GM21529 (cell line): ENCODE results near the gene LDLRAD4.

ENCODE experiments used
- ATAC-seq: cut with Tn5 transposase; IDR thresholded peaks from one replicate; pipeline ENCODE4 v1.9.1; 2021; ENCODE audit not compliant: unreplicated experiment

Gene LDLRAD4

GRCh38 chr18:13579874-13580273 lies 361.3 kb downstream of the LDLRAD4 start:
- ATAC-seq = no peak

- no peak for ATAC-seq
Observed at GRCh38 chr18:13580351-13580750, 361.8 kb downstream of the LDLRAD4 start.

- no peak for ATAC-seq
Observed at GRCh38 chr18:13580991-13581390, 362.4 kb downstream of the LDLRAD4 start.

DNA sequence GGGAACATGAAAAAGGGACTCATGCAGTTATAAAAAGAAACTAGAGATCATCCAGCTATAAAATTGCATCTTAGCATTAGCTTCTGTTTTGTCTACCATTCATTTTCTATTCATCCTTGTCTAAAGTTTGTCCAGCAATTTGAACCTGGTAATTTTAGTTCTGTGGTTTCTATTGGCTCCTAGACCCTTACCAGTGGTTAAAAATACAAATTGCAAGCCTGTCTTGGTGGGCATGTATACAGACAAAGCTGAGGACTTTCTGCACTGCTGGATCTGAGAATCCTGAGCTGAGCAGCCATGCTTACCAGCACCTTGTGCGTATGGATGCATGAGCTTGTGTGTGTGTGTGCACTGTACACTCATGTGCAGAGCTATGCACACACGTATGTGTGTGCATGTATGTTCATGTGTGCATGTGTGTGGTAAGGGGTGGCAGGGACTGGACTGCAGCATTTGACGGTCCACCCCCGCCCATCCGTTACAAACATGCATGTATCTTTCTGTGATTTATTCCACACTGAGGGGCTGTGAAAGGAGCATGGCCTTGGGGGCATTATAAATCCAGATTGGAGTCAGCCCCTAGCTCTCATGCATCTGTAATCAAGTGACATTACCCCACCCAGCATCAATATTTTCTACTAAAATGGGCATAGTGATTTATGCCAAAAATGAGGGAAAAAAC lies 363.1 kb downstream of the LDLRAD4 start:
- no peak for ATAC-seq

GRCh38 chr18:13582178-13582670 lies 363.7 kb downstream of the LDLRAD4 start:
- ATAC-seq = no peak

DNA sequence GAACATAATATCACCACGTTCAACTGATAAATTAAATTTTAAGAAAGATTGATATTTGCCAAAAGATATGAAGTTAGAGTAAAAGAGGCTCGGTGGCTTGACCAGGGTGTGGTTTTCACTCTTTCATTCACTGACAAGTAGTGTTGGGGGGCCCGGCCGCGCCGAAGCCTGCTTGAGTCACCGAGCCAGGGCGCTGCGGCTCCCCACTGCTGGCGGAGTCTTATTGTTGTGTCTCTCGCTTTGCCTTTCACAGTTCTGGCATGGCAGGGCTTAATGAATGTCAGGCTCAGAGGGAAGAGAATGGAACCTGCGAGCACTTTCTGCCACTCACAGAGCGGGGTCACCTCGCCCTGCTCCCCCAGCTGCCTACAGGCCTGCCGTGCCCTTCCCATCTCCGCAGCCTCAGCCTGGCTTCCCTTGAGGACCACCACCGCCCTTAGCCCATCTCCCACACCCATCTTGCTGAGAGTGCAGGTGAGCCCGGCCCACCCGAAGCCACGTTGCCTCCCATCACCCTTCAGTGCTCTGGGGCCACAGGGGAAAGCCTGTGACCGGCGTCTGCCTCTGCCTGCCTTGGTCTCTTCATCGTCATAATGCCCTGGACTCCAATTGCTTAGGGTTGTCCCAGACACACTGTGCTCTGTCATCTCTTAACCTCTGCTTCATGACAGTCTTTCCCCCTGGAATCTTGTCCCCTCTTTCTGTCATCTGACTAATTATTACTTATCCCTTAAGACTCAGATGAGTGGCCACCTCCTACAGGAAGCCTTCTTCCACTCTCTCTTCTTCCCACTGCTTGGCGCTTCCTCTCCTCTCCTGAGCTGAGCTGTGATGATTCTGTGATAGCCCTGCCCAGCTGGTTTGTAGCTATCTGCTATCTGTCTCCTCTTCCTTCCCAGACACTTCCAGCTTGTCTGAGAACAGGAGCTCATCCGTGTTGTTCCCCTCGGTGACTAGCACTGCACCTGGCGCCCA lies 365.3 kb downstream of the LDLRAD4 start:
- ATAC-seq = no peak

GRCh38 chr18:13584825-13585224 lies 366.3 kb downstream of the LDLRAD4 start:
- ATAC-seq = no peak

- no peak for ATAC-seq
Observed at GRCh38 chr18:13585379-13586153, 367.0 kb downstream of the LDLRAD4 start.

DNA sequence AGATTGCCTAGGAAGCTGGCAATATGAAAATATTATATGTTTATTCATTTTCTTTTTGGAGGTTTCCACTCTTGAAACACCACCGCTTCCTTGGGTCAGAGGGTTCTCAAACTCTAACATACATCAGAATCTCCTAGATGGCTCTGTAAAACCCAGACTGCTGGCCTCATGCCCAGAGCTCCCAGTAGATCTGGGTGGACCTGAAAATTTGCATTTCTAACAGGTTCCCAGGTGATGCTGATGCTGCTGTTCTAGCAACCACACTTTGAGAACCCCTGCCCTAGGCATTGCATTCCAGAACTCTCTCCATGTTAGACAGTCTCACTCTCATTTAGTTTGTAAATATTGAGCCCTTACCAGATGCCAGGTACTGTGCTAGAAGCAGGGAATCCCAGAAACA lies 368.4 kb downstream of the LDLRAD4 start:
- ATAC-seq = no peak

- no peak for ATAC-seq
Observed at GRCh38 chr18:13587477-13587876, 368.9 kb downstream of the LDLRAD4 start.

DNA sequence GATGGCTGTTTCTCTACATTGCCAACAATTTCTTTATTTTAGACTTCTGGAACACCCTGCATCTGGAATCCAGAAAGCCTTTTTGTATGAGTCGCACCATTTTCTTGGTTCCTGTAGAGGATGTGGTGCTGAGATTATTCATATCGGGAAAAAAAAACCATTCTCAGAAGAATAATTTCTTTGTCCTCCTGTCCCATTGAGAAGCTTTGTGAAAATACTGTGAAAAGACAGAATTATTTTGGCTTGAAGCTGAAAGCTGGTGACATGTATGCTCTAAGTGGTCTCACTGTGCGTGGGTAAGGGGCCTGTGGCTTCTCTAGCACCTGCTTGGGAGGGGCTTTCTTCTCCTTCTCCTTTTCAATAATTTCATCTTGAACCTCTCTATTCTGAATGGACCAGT lies 369.4 kb downstream of the LDLRAD4 start:
- no peak for ATAC-seq

GRCh38 chr18:13589316-13589715 lies 370.8 kb downstream of the LDLRAD4 start:
- no peak for ATAC-seq

- ATAC-seq = no peak
Observed at GRCh38 chr18:13589943-13590342, 371.4 kb downstream of the LDLRAD4 start.

- no peak for ATAC-seq
Observed at GRCh38 chr18:13592246-13592645, 373.7 kb downstream of the LDLRAD4 start.

- no peak for ATAC-seq
Observed at GRCh38 chr18:13594551-13594950, 376.0 kb downstream of the LDLRAD4 start.

- no peak for ATAC-seq
Observed at GRCh38 chr18:13597068-13597467, 378.5 kb downstream of the LDLRAD4 start.

GRCh38 chr18:13598591-13598990 lies 380.0 kb downstream of the LDLRAD4 start:
- ATAC-seq = no peak

DNA sequence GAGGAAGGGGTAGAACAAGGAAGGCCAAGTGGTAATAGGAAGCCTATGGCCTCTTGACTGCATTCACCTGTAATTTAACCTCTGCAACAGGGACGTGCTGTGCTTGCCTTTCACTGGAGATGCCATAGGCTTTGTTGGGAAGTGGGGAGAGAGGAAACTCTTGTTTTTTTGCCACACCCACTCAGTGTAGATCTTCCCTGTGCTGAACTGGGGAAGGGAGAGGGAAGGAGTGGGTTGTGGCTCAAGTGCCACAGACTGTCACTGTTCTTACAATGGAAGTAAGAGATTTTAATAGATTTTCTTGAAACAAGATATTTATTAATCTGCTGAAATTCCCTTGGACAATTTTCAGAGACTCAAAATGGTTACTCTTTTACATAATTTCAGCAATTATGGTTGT lies 380.5 kb downstream of the LDLRAD4 start:
- no peak for ATAC-seq

- no peak for ATAC-seq
Observed at GRCh38 chr18:13603304-13604019, 384.9 kb downstream of the LDLRAD4 start.

- ATAC-seq = no peak
Observed at GRCh38 chr18:13604786-13605185, 386.2 kb downstream of the LDLRAD4 start.

- no peak for ATAC-seq
Observed at GRCh38 chr18:13605477-13605876, 386.9 kb downstream of the LDLRAD4 start.
